ENCODE results near the gene SYCE3.

SYCE3 gene

GRCh38 chr22:50599816-50600455 is 37.2 kb upstream of the SYCE3 start:
- DNase-seq = peak; percentile 70

GRCh38 chr22:50597097-50597496 is 34.4 kb upstream of the SYCE3 start:
- no peak for DNase-seq

GRCh38 chr22:50595189-50595588 is 32.5 kb upstream of the SYCE3 start:
- DNase-seq = no peak

- DNase-seq = no peak
These were observed 24.7 kb upstream of the SYCE3 start for GRCh38 chr22:50587407-50587806.

GRCh38 chr22:50586416-50586815 is 23.7 kb upstream of the SYCE3 start:
- no peak for DNase-seq

- no peak for DNase-seq
These were observed 23.1 kb upstream of the SYCE3 start for GRCh38 chr22:50585781-50586180.

GRCh38 chr22:50585238-50585637 is 22.5 kb upstream of the SYCE3 start:
- no peak for DNase-seq

GRCh38 chr22:50584106-50585096 is 21.7 kb upstream of the SYCE3 start:
- DNase-seq = no peak

- no peak for DNase-seq
These were observed 20.7 kb upstream of the SYCE3 start for GRCh38 chr22:50583294-50583861.

- DNase-seq = peak; percentile 99
These were observed 20.0 kb upstream of the SYCE3 start, which contains the start of gene CHKB for GRCh38 chr22:50582493-50583293. Gene CHKB, minus strand, starts transcription at chr22:50582849. Its CDS starts 68 bp downstream, at chr22:50582781.

- peak; percentile 51 for DNase-seq
These were observed 19.3 kb upstream of the SYCE3 start for GRCh38 chr22:50581950-50582492.

- no peak for DNase-seq
These were observed 18.6 kb upstream of the SYCE3 start for GRCh38 chr22:50581031-50581949.

GRCh38 chr22:50579752-50580151 is 17.0 kb upstream of the SYCE3 start:
- DNase-seq = no peak

GRCh38 chr22:50578776-50579310 is 16.1 kb upstream of the SYCE3 start:
- no peak for DNase-seq

GRCh38 chr22:50577987-50578775 is 15.5 kb upstream of the SYCE3 start, which contains the start of gene CPT1B:
Gene CPT1B, minus strand, starts transcription at chr22:50578427. Its CDS starts 512 bp downstream, at chr22:50577915.
- DNase-seq = no peak

GRCh38 chr22:50577697-50577986 is 14.9 kb upstream of the SYCE3 start:
- no peak for DNase-seq

GRCh38 chr22:50576806-50577696 is 14.3 kb upstream of the SYCE3 start:
- no peak for DNase-seq

GRCh38 chr22:50576070-50576469 is 13.4 kb upstream of the SYCE3 start:
- DNase-seq = peak; percentile 50

- DNase-seq = no peak
These were observed 12.8 kb upstream of the SYCE3 start for GRCh38 chr22:50575426-50575941.

All from hematopoietic multipotent progenitor cell treated with erythropoietin and hydrocortisone succinate and interleukin-3 and kit ligand, for 6 days (in vitro differentiated cells).